GM12878 (cell line): ENCODE measurements around the gene PIMREG. TPM values are rescaled to one million over a fixed set of nuclear protein-coding genes. Genes with fewer than 3 reads are reported as not detected.

Experiments used
- ATF7 ChIP-seq: fragments of 450-650 bp; IDR thresholded peaks from 2 replicates; pipeline ENCODE4 v1.6.1; 2016; ENCODE audit warnings: low read depth, mild to moderate bottlenecking
- BMI1 ChIP-seq: fragments of 450-650 bp; IDR thresholded peaks from 2 replicates; pipeline ENCODE4 v1.6.1; 2016; ENCODE audit warnings: mild to moderate bottlenecking, moderate library complexity, borderline replicate concordance
- BRCA1 ChIP-seq: IDR thresholded peaks from 2 replicates; pipeline ENCODE4 v1.6.1; 2011; ENCODE audit warnings: low read depth, low read length, improper control_type of control experiment
- CBX3 ChIP-seq: fragments of 200-600 bp; sonication (generic); IDR thresholded peaks from 2 replicates; pipeline ENCODE4 v1.6.1; 2016; ENCODE audit warnings: low read depth, borderline replicate concordance
- CHD4 ChIP-seq: fragments of 200-600 bp; sonication (generic); IDR thresholded peaks from 2 replicates; pipeline ENCODE4 v1.6.1; 2016; ENCODE audit warnings: mild to moderate bottlenecking
- DPF2 ChIP-seq: fragments of 450-650 bp; IDR thresholded peaks from 2 replicates; pipeline ENCODE4 v1.6.1; 2017; ENCODE audit warnings: mild to moderate bottlenecking
- E2F4 ChIP-seq: IDR thresholded peaks from 2 replicates; pipeline ENCODE4 v1.6.1; 2012; ENCODE audit warnings: low read depth, low read length, improper control_type of control experiment
- HDAC6 ChIP-seq: fragments of 200-600 bp; sonication (generic); IDR thresholded peaks from one replicate; pipeline ENCODE4 v1.8.0; 2017; ENCODE audit warnings: antibody characterized with exemption; ENCODE audit not compliant: unreplicated experiment
- HSF1 ChIP-seq: fragments of 150-350 bp; IDR thresholded peaks from 2 replicates; pipeline ENCODE4 v1.6.1; 2014; ENCODE audit warnings: mild to moderate bottlenecking, low read depth, low read length
- JUNB ChIP-seq: IDR thresholded peaks from 2 replicates; pipeline ENCODE4 v1.6.1; 2016; ENCODE audit warnings: antibody characterized with exemption, mild to moderate bottlenecking
- LARP7 ChIP-seq: fragments of 450-650 bp; IDR thresholded peaks from 2 replicates; pipeline ENCODE4 v1.6.1; 2017; ENCODE audit warnings: mild to moderate bottlenecking
- MAX ChIP-seq: IDR thresholded peaks from 2 replicates; pipeline ENCODE4 v1.6.1; 2012; ENCODE audit warnings: low read depth, low read length, improper control_type of control experiment
- MTA2 ChIP-seq: fragments of 450-650 bp; IDR thresholded peaks from 2 replicates; pipeline ENCODE4 v1.6.1; 2016; ENCODE audit warnings: low read depth, mild to moderate bottlenecking, moderate library complexity
- MTA3 ChIP-seq: IDR thresholded peaks from 2 replicates; pipeline ENCODE4 v1.6.1; 2012; ENCODE audit warnings: low read length, inconsistent platforms, borderline replicate concordance
- MYC ChIP-seq: IDR thresholded peaks from 2 replicates; pipeline ENCODE4 v1.6.1; 2011; ENCODE audit warnings: mild to moderate bottlenecking, low read length, moderate library complexity, inconsistent platforms; ENCODE audit not compliant: insufficient read depth, insufficient replicate concordance, insufficient read length, severe bottlenecking
- NBN ChIP-seq: fragments of 450-650 bp; IDR thresholded peaks from 2 replicates; pipeline ENCODE4 v1.6.1; 2016
- NKRF ChIP-seq: fragments of 450-650 bp; conservative IDR thresholded peaks from 2 replicates; pipeline ENCODE4 v1.6.1; 2017; ENCODE audit warnings: mild to moderate bottlenecking, moderate library complexity
- SKIL ChIP-seq: fragments of 450-650 bp; IDR thresholded peaks from 2 replicates; pipeline ENCODE4 v1.6.1; 2017; ENCODE audit warnings: mild to moderate bottlenecking, low read depth, inconsistent platforms; ENCODE audit not compliant: poor library complexity, severe bottlenecking
- SPI1 ChIP-seq: IDR thresholded peaks from 2 replicates; pipeline ENCODE4 v1.6.1; 2011; ENCODE audit warnings: low read depth, mild to moderate bottlenecking, low read length, moderate library complexity, borderline replicate concordance; ENCODE audit not compliant: insufficient read depth
- TCF12 ChIP-seq: IDR thresholded peaks from 2 replicates; pipeline ENCODE4 v1.6.1; 2011; ENCODE audit warnings: low read depth, mild to moderate bottlenecking, low read length
- USF2 ChIP-seq: IDR thresholded peaks from 2 replicates; pipeline ENCODE4 v1.6.1; 2011; ENCODE audit warnings: low read depth, low read length, improper control_type of control experiment, borderline replicate concordance
- YY1 ChIP-seq: IDR thresholded peaks from 2 replicates; pipeline ENCODE4 v1.6.1; 2011; ENCODE audit warnings: low read depth, mild to moderate bottlenecking, low read length
- polyA plus RNA-seq, 11 experiments: library from polyadenylated mRNA; depleted of rRNA in 4 of 11; unstranded in 6 of 11; stranded (reverse) in 5 of 11; fragments of >200 nt; fragmentation: Nextera tagmentation in 4 of 11; fragmentation: Illumina TruSeq in 1 of 11; extraction: Ambion mirVana in 4 of 11; extraction: Trizol in 1 of 11; gene quantifications; 1 replicate in 1 of 11; 2 replicates in 10 of 11; pipeline versions ENCODE4 v1.2.1 to v1.2.3, GENCODE V29; 2011 to 2016; ENCODE audit warnings: inconsistent platforms in 2 of 11, missing spikeins in 2 of 11, low read depth in 1 of 11
- total RNA-seq, 4 experiments: library from RNA; depleted of rRNA in 3 of 4; stranded (reverse); fragments of >200 nt in 3 of 4; fragmentation: Illumina TruSeq in 1 of 4; extraction: Trizol in 1 of 4; gene quantifications; 2 replicates each; pipeline versions ENCODE4 v1.2.1 to v1.2.3, GENCODE V29; 2013 to 2021

The PIMREG gene
- total and polyA plus RNA-seq, 10 of the 15 experiments (the other 5 are each of a cell fraction or from before 2014, with no cell fraction given): 2.8 to 35.8 (median 25.2) TPM

GRCh38 chr17:6443692-6444570, at the start of gene PIMREG (continued):
- TF ChIP-seq MTA3: no peak
- TF ChIP-seq LARP7: peak; percentile 44; the same call in 1 of the 2 replicates
- no peak for TF ChIP-seq HSF1
- TF ChIP-seq JUNB: no peak
- no peak for TF ChIP-seq CHD4
- 0 out of 2 replicates have a peak, but pooled peaks have one; percentile 2 for TF ChIP-seq SPI1
- TF ChIP-seq NKRF: peak; percentile 84
- no peak for TF ChIP-seq DPF2
- peak; percentile 88 for TF ChIP-seq E2F4
- no peak for TF ChIP-seq YY1
- TF ChIP-seq HDAC6: no peak
- TF ChIP-seq BRCA1: no peak
- no peak for TF ChIP-seq ATF7
- TF ChIP-seq USF2: no peak
- TF ChIP-seq SKIL: no peak
- TF ChIP-seq CBX3: no peak
- 0 out of 2 replicates have a peak, but pooled peaks have one; percentile 13 for TF ChIP-seq MTA2
- TF ChIP-seq MAX: peak; percentile 88
- TF ChIP-seq BMI1: no peak
- peak; percentile 94 for TF ChIP-seq TCF12
- peak; percentile 26 for TF ChIP-seq MYC
- no peak for TF ChIP-seq NBN
